HEK293 (cell line): Measurements from ENCODE around the gene EN1.

Experiments
- CTCF ChIA-PET: fragments of 350-600 bp; formaldehyde crosslinking; extraction: SDS; loops from one replicate; lab custom pipeline; 2021; ENCODE audit warnings: antibody characterized with exemption; lab: Yijun Ruan, JAX
- POLR2A ChIA-PET: fragments of 300-600 bp; formaldehyde crosslinking; extraction: SDS; loops from one replicate; lab custom pipeline; 2020; ENCODE audit warnings: antibody characterized with exemption, inconsistent platforms; lab: Yijun Ruan, JAX
- H3K27ac ChIP-seq: fragments of 200-500 bp; sonication (Bioruptor generic); 2 replicates; pipeline ENCODE4 v1.5.1; 2014; ENCODE audit warnings: low read depth, low read length, control low read depth, inconsistent platforms; ENCODE audit errors: extremely low read depth
- H3K36me3 ChIP-seq, 2 experiments: fragments of 200-500 bp in 1 of 2; sonication (Bioruptor generic) in 1 of 2; 1 replicate in 1 of 2; 2 replicates in 1 of 2; pipeline ENCODE4 v1.5.1; 2014 to 2017; ENCODE audit warnings: inconsistent platforms in 2 of 2, low read length in 2 of 2; ENCODE audit not compliant: control insufficient read depth in 2 of 2, insufficient read depth in 1 of 2
- H3K4me1 ChIP-seq: fragments of 200-500 bp; sonication (Bioruptor generic); 2 replicates; pipeline ENCODE4 v1.5.1; 2014; ENCODE audit warnings: mild to moderate bottlenecking, low read length, inconsistent platforms; ENCODE audit not compliant: control insufficient read depth, insufficient read depth
- H3K4me3 ChIP-seq: 2 replicates; pipeline ENCODE4 v1.5.1; 2011; ENCODE audit warnings: low read depth, mild to moderate bottlenecking, control low read depth, low read length, moderate library complexity
- H3K9me3 ChIP-seq: fragments of 200-500 bp; sonication (Bioruptor generic); 2 replicates; pipeline ENCODE4 v1.5.1; 2014; ENCODE audit warnings: low read depth, low read length, inconsistent platforms; ENCODE audit not compliant: control insufficient read depth, insufficient read depth
- ATF2 ChIP-seq: fragments of 450-650 bp; formaldehyde crosslinking; IDR thresholded peaks from 2 replicates; pipeline ENCODE4 v1.5.1; 2016; ENCODE audit warnings: missing biosample characterization, missing genetic modification characterization, low read depth
- CTCF ChIP-seq: fragments of 450-650 bp; formaldehyde crosslinking; IDR thresholded peaks from 2 replicates; pipeline ENCODE4 v1.5.1; 2016; ENCODE audit warnings: missing biosample characterization, missing genetic modification characterization
- EGR2 ChIP-seq: fragments of 450-650 bp; formaldehyde crosslinking; IDR thresholded peaks from 2 replicates; pipeline ENCODE4 v1.5.1; 2016; ENCODE audit warnings: low read depth, missing biosample characterization, missing genetic modification characterization
- GLIS2 ChIP-seq: fragments of 450-650 bp; formaldehyde crosslinking; IDR thresholded peaks from 2 replicates; pipeline ENCODE4 v1.5.1; 2016; ENCODE audit warnings: missing biosample characterization, missing genetic modification characterization
- HOXC10 ChIP-seq: sonication (generic); formaldehyde crosslinking; IDR thresholded peaks from 2 replicates; pipeline ENCODE4 v1.8.1; 2023; ENCODE audit warnings: mild to moderate bottlenecking, missing genetic modification reagents
- HOXD13 ChIP-seq: sonication (generic); formaldehyde crosslinking; IDR thresholded peaks from 2 replicates; pipeline ENCODE4 v1.8.0; 2022; ENCODE audit warnings: missing genetic modification reagents, borderline replicate concordance
- KLF17 ChIP-seq: fragments of 450-650 bp; formaldehyde crosslinking; IDR thresholded peaks from 2 replicates; pipeline ENCODE4 v1.5.1; 2016; ENCODE audit warnings: missing biosample characterization, missing genetic modification characterization
- MYNN ChIP-seq: fragments of 450-650 bp; formaldehyde crosslinking; IDR thresholded peaks from 2 replicates; pipeline ENCODE4 v1.5.1; 2016; ENCODE audit warnings: missing biosample characterization, missing genetic modification characterization, borderline replicate concordance
- SP2 ChIP-seq: fragments of 450-650 bp; formaldehyde crosslinking; IDR thresholded peaks from 2 replicates; pipeline ENCODE4 v1.5.1; 2016; ENCODE audit warnings: missing biosample characterization, missing genetic modification characterization
- ZBTB8A ChIP-seq: fragments of 450-650 bp; formaldehyde crosslinking; IDR thresholded peaks from 2 replicates; pipeline ENCODE4 v1.5.1; 2016; ENCODE audit warnings: missing biosample characterization, missing genetic modification characterization
- ZFHX2 ChIP-seq: fragments of 450-650 bp; formaldehyde crosslinking; conservative IDR thresholded peaks from 2 replicates; pipeline ENCODE4 v1.5.1; 2016; ENCODE audit warnings: missing biosample characterization, missing genetic modification characterization
- ZNF114 ChIP-seq: fragments of 450-650 bp; formaldehyde crosslinking; IDR thresholded peaks from 2 replicates; pipeline ENCODE4 v1.5.0; 2017; ENCODE audit warnings: missing biosample characterization, missing genetic modification characterization
- ZNF146 ChIP-seq: fragments of 450-650 bp; formaldehyde crosslinking; IDR thresholded peaks from 2 replicates; pipeline ENCODE4 v1.5.1; 2016; ENCODE audit warnings: missing biosample characterization, missing genetic modification characterization
- ZNF19 ChIP-seq: fragments of 450-650 bp; formaldehyde crosslinking; IDR thresholded peaks from 2 replicates; pipeline ENCODE4; 2016; ENCODE audit warnings: missing biosample characterization, missing genetic modification characterization, low read depth
- ZNF211 ChIP-seq: fragments of 450-650 bp; formaldehyde crosslinking; IDR thresholded peaks from 2 replicates; pipeline ENCODE4 v1.5.1; 2016; ENCODE audit warnings: low read depth, missing biosample characterization, missing genetic modification characterization
- ZNF266 ChIP-seq: fragments of 450-650 bp; formaldehyde crosslinking; IDR thresholded peaks from 2 replicates; pipeline ENCODE4 v1.5.1; 2016; ENCODE audit warnings: missing biosample characterization, missing genetic modification characterization, low read depth
- ZNF292 ChIP-seq: fragments of 450-650 bp; formaldehyde crosslinking; IDR thresholded peaks from 2 replicates; pipeline ENCODE4 v1.5.1; 2016; ENCODE audit warnings: low read depth, missing biosample characterization, missing genetic modification characterization, borderline replicate concordance
- ZNF366 ChIP-seq: fragments of 450-650 bp; formaldehyde crosslinking; conservative IDR thresholded peaks from 2 replicates; pipeline ENCODE4 v1.5.1; 2016; ENCODE audit warnings: missing biosample characterization, missing genetic modification characterization
- ZNF423 ChIP-seq: fragments of 450-650 bp; formaldehyde crosslinking; IDR thresholded peaks from 2 replicates; pipeline ENCODE4 v1.5.1; 2016; ENCODE audit warnings: missing biosample characterization, missing genetic modification characterization
- ZNF514 ChIP-seq: fragments of 450-650 bp; formaldehyde crosslinking; IDR thresholded peaks from 2 replicates; pipeline ENCODE4 v1.5.1; 2016; ENCODE audit warnings: missing biosample characterization, missing genetic modification characterization
- ZNF521 ChIP-seq: fragments of 450-650 bp; formaldehyde crosslinking; IDR thresholded peaks from 2 replicates; pipeline ENCODE4 v1.5.1; 2017; ENCODE audit warnings: missing biosample characterization, mild to moderate bottlenecking, missing genetic modification characterization
- ZNF544 ChIP-seq: fragments of 450-650 bp; formaldehyde crosslinking; IDR thresholded peaks from 2 replicates; pipeline ENCODE4 v1.5.0; 2017; ENCODE audit warnings: missing biosample characterization, missing genetic modification characterization
- ZNF596 ChIP-seq: fragments of 450-650 bp; IDR thresholded peaks from 2 replicates; pipeline ENCODE4 v1.5.0; 2018; ENCODE audit warnings: missing biosample characterization, mild to moderate bottlenecking, missing genetic modification characterization, moderate library complexity
- ZNF639 ChIP-seq: fragments of 450-650 bp; formaldehyde crosslinking; IDR thresholded peaks from 2 replicates; pipeline ENCODE4 v1.5.1; 2016; ENCODE audit warnings: missing biosample characterization, missing genetic modification characterization
- ZNF701 ChIP-seq: fragments of 450-650 bp; formaldehyde crosslinking; IDR thresholded peaks from 2 replicates; pipeline ENCODE4 v1.5.1; 2016; ENCODE audit warnings: missing biosample characterization, missing genetic modification characterization
- ZNF768 ChIP-seq: fragments of 450-650 bp; formaldehyde crosslinking; IDR thresholded peaks from 2 replicates; pipeline ENCODE4 v1.5.1; 2018; ENCODE audit warnings: missing biosample characterization, mild to moderate bottlenecking, missing genetic modification characterization
- ZNF776 ChIP-seq: fragments of 450-650 bp; formaldehyde crosslinking; IDR thresholded peaks from 2 replicates; pipeline ENCODE4 v1.5.0; 2017; ENCODE audit warnings: missing biosample characterization, missing genetic modification characterization, borderline replicate concordance
- ZNF785 ChIP-seq: fragments of 450-650 bp; formaldehyde crosslinking; IDR thresholded peaks from 2 replicates; pipeline ENCODE4 v1.5.1; 2016; ENCODE audit warnings: missing biosample characterization, missing genetic modification characterization
- ZSCAN16 ChIP-seq: fragments of 450-650 bp; formaldehyde crosslinking; IDR thresholded peaks from 2 replicates; pipeline ENCODE4 v1.5.1; 2016; ENCODE audit warnings: missing biosample characterization, missing genetic modification characterization

EN1 gene

GRCh38 chr2:118817469-118817868, 30.0 kb downstream of the EN1 start:
- H3K4me1 ChIP-seq, result no peaks in the 10 kb centered on the region
- TF ChIP-seq ZNF423, result no peak
- TF ChIP-seq ZNF114 (tag by site-specific recombination), result no peak
- TF ChIP-seq HOXD13, result no peak
- no peak for TF ChIP-seq ZNF211 (tag by site-specific recombination)
- no peak for TF ChIP-seq SP2 (tag by site-specific recombination)
- TF ChIP-seq ZNF639 (tag by site-specific recombination), result no peak
- no peak for TF ChIP-seq ZNF366 (tag by site-specific recombination)
- TF ChIP-seq MYNN (tag by site-specific recombination), result no peak
- TF ChIP-seq KLF17, result no peak
- TF ChIP-seq CTCF (tag by site-specific recombination), result no peak
- TF ChIP-seq ZNF776 (tag by site-specific recombination), result no peak
- no peak for TF ChIP-seq ZNF514
- H3K36me3 ChIP-seq, result no peaks in the 10 kb centered on the region
- no peaks in the 10 kb centered on the region for H3K9me3 ChIP-seq
- POLR2A ChIA-PET, result no interaction called here
- CTCF ChIA-PET, result no interaction called here
- no peak overlapping the region for H3K4me3 ChIP-seq
- H3K27ac ChIP-seq, result no peak overlapping the region

GRCh38 chr2:118816669-118817068, 30.8 kb downstream of the EN1 start:
- H3K4me3 ChIP-seq, result no peak overlapping the region
- H3K9me3 ChIP-seq, result no peaks in the 10 kb centered on the region
- H3K4me1 ChIP-seq, result no peaks in the 10 kb centered on the region
- POLR2A ChIA-PET, result no interaction called here
- CTCF ChIA-PET, result interaction anchor here (0.8 kb wide), 1 partner anchor 39 kb away, joined by 3 read pairs; no protein-coding TSS in a partner anchor
- H3K36me3 ChIP-seq, result no peaks in the 10 kb centered on the region
- no peak overlapping the region for H3K27ac ChIP-seq
- TF ChIP-seq ATF2 (tag by site-specific recombination) (no peak), ZNF768 (tag by site-specific recombination) (peak; percentile 57; the same call in 1 of the 2 replicates)
- TF ChIP-seq, all 188 proteins: peak for 1

GRCh38 chr2:118815731-118816130, 31.7 kb downstream of the EN1 start:
- no peak overlapping the region for H3K4me3 ChIP-seq
- H3K27ac ChIP-seq, result no peak overlapping the region
- ChIA-PET CTCF (no interaction called here), POLR2A (no interaction called here)
- H3K9me3 ChIP-seq, result no peaks in the 10 kb centered on the region
- H3K4me1 ChIP-seq, result no peaks in the 10 kb centered on the region
- H3K36me3 ChIP-seq, result no peaks in the 10 kb centered on the region
- TF ChIP-seq KLF17 (no peak), ZNF701 (no peak), ZNF596 (no peak), ZBTB8A (tag by site-specific recombination) (no peak), ZNF19 (no peak), ZNF292 (no peak), ZNF521 (tag by site-specific recombination) (no peak), ZNF544 (tag by site-specific recombination) (no peak), GLIS2 (tag by site-specific recombination) (no peak), ZNF266 (tag by site-specific recombination) (no peak), ZFHX2 (tag by site-specific recombination) (no peak), ZNF785 (tag by site-specific recombination) (no peak), HOXC10 (CRISPR knock-in tag) (no peak), ZNF146 (no peak), EGR2 (no peak), ZSCAN16 (tag by site-specific recombination) (no peak)
